Fibroblast of pulmonary artery (primary cell): ENCODE data around the gene ATG2A.

Experiments
- DNase-seq: peaks from one replicate; pipeline ENCODE4 v3.0.0-alpha.2; 2010; ENCODE audit warnings: low read depth
- H3K4me3 ChIP-seq: replicated peaks from 2 replicates; pipeline ENCODE4 v1.5.1; 2011; ENCODE audit warnings: low read depth, mild to moderate bottlenecking, control low read depth, low read length, moderate library complexity
- TF ChIP-seq, protein P1 (sequence below): IDR thresholded peaks from 2 replicates; pipeline ENCODE4 v1.5.1; 2011; ENCODE audit warnings: mild to moderate bottlenecking, control low read depth, low read length, inconsistent platforms; ENCODE audit errors: missing control alignments

The ATG2A gene

DNA sequence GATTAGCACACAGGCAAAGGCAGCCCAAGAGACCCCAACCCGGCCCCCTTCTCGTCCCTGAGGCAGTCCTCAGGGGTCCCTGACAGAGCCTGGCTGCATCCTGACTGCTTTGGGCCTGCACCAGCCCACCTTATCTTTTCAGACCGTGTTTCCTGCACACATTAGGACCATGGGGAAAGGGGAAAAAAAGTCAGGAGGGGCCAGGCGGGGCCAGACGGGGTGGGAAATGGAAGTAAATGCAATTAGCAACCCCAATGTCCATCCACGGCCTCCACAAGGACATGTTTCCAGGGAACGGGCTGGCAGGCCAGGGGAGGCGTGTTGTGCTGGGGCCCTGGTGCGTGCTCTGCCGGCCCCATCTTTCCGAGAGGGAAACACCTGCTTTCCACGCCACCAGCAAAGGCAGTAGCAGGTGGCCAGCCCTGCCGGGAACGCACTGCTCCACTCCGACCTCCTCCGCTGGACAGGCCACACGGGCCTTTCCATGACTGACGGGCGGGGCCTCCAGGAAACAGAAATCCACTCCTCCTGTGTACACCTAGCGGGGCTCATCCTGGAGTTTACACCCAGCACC lies 46.0 kb downstream of the ATG2A start:
- no peak overlapping the region for H3K4me3 ChIP-seq
- no peak for DNase-seq
- TF ChIP-seq, protein P1, sequence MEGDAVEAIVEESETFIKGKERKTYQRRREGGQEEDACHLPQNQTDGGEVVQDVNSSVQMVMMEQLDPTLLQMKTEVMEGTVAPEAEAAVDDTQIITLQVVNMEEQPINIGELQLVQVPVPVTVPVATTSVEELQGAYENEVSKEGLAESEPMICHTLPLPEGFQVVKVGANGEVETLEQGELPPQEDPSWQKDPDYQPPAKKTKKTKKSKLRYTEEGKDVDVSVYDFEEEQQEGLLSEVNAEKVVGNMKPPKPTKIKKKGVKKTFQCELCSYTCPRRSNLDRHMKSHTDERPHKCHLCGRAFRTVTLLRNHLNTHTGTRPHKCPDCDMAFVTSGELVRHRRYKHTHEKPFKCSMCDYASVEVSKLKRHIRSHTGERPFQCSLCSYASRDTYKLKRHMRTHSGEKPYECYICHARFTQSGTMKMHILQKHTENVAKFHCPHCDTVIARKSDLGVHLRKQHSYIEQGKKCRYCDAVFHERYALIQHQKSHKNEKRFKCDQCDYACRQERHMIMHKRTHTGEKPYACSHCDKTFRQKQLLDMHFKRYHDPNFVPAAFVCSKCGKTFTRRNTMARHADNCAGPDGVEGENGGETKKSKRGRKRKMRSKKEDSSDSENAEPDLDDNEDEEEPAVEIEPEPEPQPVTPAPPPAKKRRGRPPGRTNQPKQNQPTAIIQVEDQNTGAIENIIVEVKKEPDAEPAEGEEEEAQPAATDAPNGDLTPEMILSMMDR = no peak

DNA sequence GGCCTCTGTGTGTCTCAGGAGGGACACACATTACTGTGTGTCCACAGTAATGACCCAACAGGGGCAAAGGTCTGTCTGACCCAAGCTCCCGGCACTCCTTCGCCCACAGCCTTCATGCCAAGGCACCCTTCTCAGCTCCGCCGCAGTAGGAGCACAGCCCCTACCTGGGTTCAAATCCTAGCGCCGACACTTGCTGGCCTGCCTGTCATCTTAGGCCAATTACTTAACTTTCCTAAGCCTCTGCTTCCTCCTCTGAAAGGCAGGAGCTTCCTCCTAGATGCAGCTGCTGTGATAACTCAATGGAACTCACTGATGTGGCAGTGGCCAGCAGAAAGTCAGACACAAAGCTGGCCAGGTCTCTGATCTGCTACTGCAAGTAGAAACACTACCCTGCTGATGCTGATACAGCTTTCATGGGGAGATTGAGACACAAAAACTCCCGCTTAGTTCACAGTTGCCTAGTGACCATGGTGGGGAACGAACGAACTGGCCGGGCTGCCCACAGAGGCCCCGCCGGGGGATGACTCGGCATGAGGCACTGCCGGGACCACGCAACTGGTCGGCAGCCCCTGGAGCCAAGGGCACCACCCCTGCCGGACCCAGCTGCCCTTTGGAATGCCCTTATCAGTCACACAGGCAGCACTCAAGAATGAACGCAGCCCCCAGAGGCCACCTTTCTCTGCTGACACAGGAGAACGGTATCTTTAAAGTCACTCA lies 46.7 kb downstream of the ATG2A start:
- H3K4me3 ChIP-seq = no peak overlapping the region
- TF ChIP-seq, protein P1 = no peak
- peak; percentile 69 for DNase-seq

DNA sequence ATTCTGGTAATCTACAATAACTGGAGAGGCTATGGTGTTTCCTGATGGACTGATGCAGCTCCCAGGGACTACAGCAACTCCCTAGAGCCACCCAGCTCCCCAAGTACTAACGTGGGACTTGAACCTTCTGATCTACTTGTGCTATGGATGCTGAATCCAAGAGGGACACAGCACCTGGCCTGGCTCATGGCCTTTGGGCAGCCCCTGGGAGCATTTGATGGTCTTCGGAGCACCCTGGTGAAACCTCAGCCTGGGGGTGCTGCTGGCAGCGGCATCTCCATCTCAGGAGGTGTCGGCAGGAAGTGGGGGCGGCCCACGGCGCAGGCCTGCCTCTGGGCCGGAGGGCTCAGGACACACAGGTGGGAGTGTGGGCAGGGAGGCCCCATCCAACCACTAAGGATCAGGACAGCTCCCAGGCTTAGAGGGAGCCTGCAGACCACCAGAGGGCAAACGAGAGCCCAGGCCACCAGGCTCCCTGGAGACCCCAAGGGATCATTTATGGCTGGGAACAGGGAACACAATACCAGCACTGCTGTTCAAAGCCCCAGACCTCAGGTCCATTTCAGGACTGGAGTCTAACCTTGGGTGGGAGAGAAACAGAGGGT lies 47.3 kb downstream of the ATG2A start:
- TF ChIP-seq, protein P1 = peak; percentile 43
- H3K4me3 ChIP-seq = no peak overlapping the region
- DNase-seq = no peak

DNA sequence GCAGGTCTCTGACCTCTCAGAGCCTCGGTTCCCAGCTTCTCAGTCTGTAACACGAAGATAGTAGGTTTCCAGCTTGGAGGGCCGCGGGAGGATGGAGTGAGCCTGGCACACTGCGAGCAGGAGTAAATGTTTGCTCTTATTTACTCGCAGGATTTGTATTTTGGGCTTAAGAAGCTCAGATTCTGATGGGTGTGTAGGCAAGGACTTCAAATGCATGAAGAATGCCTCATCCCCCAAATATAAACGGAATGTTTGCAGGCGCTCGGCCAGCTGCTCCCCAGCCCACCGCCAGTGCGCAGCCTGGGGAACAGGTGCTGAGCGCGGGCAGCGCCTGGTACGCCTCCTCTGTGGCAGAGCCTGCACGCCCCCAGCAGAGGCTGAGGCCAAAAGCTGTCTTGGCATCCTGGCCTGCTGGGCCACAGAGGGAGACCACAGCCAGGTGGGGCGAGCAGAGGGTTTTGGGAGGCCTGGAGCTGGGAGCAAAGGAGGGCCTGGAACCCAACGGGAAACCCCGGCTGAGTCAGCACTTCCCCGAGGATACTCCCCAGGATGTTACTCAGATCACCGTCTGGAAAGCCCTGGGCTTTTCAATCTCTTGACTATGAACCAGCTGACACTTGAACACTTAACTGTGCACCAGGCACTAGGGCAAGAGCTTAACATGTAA lies 48.0 kb downstream of the ATG2A start:
- TF ChIP-seq, protein P1 = no peak
- H3K4me3 ChIP-seq = no peak overlapping the region
- peak; percentile 87 for DNase-seq

DNA sequence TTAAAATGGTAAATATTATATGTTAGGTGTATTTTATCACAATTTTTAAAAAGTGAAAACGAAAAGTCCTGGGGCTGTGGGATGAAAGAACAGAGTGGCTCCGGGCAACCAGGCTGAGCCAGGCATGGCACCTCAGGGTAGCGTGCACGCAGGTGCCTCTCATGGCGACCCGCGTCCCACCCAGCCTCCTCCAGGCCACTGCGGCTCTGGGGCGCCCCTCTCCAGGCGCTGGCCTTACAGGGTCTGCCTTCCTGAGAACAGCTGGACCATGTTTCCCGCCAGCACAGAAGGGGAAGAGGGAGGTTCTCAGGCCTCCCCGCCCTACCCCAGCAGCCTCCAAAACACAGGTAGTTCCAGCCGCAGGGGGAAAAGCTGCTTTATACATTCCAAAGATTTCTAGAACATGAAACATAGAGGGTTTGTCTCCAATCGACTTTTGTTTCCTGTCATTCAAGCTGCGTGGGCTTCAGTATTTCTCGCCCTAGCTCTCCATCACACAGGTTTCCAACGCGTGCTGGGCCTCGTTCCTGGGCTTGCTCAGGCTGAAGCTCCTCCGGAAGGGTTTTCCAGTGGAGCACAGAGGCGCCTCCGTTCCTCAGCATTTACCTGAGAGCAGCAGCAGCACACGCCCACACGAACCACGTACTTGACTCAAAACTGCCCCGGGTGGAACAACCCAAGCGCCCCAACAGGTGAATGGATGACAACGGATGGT lies 49.1 kb downstream of the ATG2A start:
- DNase-seq = no peak
- no peak overlapping the region for H3K4me3 ChIP-seq
- TF ChIP-seq, protein P1 = no peak

DNA sequence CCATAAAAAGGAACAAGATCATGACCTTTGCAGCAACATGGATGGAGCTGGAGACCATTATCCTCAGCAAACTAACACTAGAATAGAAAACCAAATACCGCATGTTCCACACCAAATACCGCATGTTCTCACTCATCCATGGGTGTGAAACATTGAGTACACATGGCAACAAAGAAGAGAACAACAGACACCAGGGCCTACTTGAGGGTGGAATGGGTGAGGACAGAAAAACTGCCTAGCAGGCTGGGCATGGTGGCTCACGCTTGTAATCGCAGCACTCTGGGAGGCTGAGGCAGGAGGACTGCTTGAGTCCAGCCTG lies 50.9 kb downstream of the ATG2A start:
- no peak for DNase-seq
- H3K4me3 ChIP-seq = no peak overlapping the region
- TF ChIP-seq, protein P1 = no peak
